Fibroblast of skin of right biceps (primary cell): Measurements from ENCODE around the gene SSBP2.

ENCODE experiments used
- DNase-seq: peaks from one replicate; pipeline ENCODE4 v3.0.0-alpha.2; 2013

The SSBP2 gene

GRCh38 chr5:81363093-81363871, 387.6 kb downstream of the SSBP2 start:
- DNase-seq = no peak
